OCI-LY3 (cell line): Measurements from ENCODE around the gene ZNRD2.

ENCODE experiments used
- H2AFZ ChIP-seq: fragments of 200-600, 300-600 bp; shearing (Covaris generic); 2 replicates; pipeline ENCODE4 v1.6.0; 2014; ENCODE audit warnings: antibody characterized with exemption, low read depth, low read length
- H3K27ac ChIP-seq: fragments of 200-600, 300-600 bp; sonication (generic); 2 replicates; pipeline ENCODE4 v1.5.1; 2014; ENCODE audit warnings: mild to moderate bottlenecking, low read length, moderate library complexity, mixed read lengths
- H3K27me3 ChIP-seq: fragments of 200-600, 300-600 bp; sonication (generic); 2 replicates; pipeline ENCODE4 v1.6.1; 2014; ENCODE audit warnings: low read depth, low read length, mixed read lengths
- H3K36me3 ChIP-seq: fragments of 200-600, 300-600 bp; sonication (generic); replicated peaks from 2 replicates; pipeline ENCODE3; 2014; ENCODE audit warnings: low read depth, low read length, mixed read lengths
- H3K4me1 ChIP-seq: fragments of 300-600, 200-600 bp; sonication (generic); 2 replicates; pipeline ENCODE4 v1.6.1; 2014; ENCODE audit warnings: low read length, mixed read lengths
- H3K4me2 ChIP-seq: fragments of 200-600, 300-600 bp; sonication (generic); 2 replicates; pipeline ENCODE4 v1.6.1; 2014; ENCODE audit warnings: low read length, mixed read lengths
- H3K4me3 ChIP-seq: fragments of 300-600, 200-600 bp; sonication (generic); 2 replicates; pipeline ENCODE4 v1.5.1; 2014; ENCODE audit warnings: antibody characterized with exemption, mild to moderate bottlenecking, low read length, moderate library complexity
- H3K79me2 ChIP-seq: fragments of 300-600, 200-600 bp; shearing (Covaris generic); 2 replicates; pipeline ENCODE4 v1.6.1; 2014; ENCODE audit warnings: mild to moderate bottlenecking, low read length, mixed read lengths
- H3K9ac ChIP-seq: fragments of 300-600, 200-600 bp; shearing (Covaris generic); 2 replicates; pipeline ENCODE4 v1.6.0; 2014; ENCODE audit warnings: mild to moderate bottlenecking, low read length, moderate library complexity
- H3K9me3 ChIP-seq: fragments of 200-600, 300-600 bp; shearing (Covaris generic); 2 replicates; pipeline ENCODE4 v1.6.1; 2014; ENCODE audit warnings: low read length, mixed read lengths; ENCODE audit not compliant: insufficient read depth
- H4K20me1 ChIP-seq: fragments of 200-600, 300-600 bp; sonication (generic); 2 replicates; pipeline ENCODE4 v1.6.1; 2016; ENCODE audit warnings: low read length, mixed read lengths; ENCODE audit not compliant: insufficient read depth
- CTCF ChIP-seq: fragments of 200-600, 300-600 bp; sonication (generic); IDR thresholded peaks from 2 replicates; pipeline ENCODE4 v1.5.1; 2014; ENCODE audit warnings: antibody characterized with exemption, low read length, low read depth
- EZH2phosphoT487 ChIP-seq: fragments of 200-600 bp; shearing (Covaris generic); IDR thresholded peaks from 2 replicates; pipeline ENCODE4 v1.6.1; 2018; ENCODE audit warnings: antibody characterized with exemption, mixed run types, low read depth

ZNRD2 gene

DNA sequence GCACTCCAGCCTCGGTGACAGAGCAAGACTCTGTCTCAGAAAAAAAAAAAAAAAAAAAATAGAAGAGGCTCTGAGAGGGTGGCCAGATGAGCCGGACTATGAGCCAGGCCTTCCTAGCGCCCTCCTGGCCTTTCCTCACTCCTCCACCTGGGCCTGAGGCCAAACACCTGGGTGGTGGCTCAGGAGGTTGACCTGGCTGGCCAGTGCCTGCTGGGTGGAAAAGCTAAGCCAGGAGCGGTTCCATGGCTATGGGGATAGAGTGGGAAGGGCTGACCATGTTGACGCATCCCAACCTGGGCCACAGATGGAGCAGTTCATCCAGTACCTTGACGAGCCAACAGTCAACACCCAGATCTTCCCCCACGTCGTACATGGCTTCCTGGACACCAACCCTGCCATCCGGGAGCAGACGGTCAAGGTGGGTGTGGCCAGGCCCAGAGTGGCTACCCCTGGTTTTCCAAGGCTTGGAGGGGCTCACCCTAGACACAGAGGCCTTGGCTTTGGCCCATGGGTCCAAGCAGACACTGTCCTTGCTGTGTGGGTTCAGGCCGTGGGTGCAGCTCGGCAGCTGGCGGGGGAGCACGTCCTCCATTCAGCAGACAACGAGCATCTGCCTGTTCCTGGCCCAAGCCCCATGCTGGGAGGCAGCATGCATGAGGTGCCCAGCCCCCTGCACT lies 37.8 kb upstream of the ZNRD2 start:
- H2AFZ ChIP-seq, result no peak overlapping the region
- no peaks in the 10 kb centered on the region for H3K27me3 ChIP-seq
- H3K4me2 ChIP-seq, result no peak overlapping the region
- no peak overlapping the region for H3K27ac ChIP-seq
- H4K20me1 ChIP-seq, result no peaks in the 10 kb centered on the region
- no peak overlapping the region for H3K9ac ChIP-seq
- TF ChIP-seq EZH2phosphoT487 (no peak), CTCF (no peak)
- H3K4me3 ChIP-seq, result no peak overlapping the region
- H3K36me3 ChIP-seq, result peaks cover 51% of the 10 kb centered on the region
- H3K9me3 ChIP-seq, result no peaks in the 10 kb centered on the region
- H3K4me1 ChIP-seq, result no peaks in the 10 kb centered on the region
- no peaks in the 10 kb centered on the region for H3K79me2 ChIP-seq

GRCh38 chr11:65535102-65535501 lies 35.2 kb upstream of the ZNRD2 start:
- TF ChIP-seq CTCF, result no peak
- TF ChIP-seq EZH2phosphoT487, result no peak
- H3K9me3 ChIP-seq, result no peaks in the 10 kb centered on the region
- no peaks in the 10 kb centered on the region for H3K79me2 ChIP-seq
- H3K27ac ChIP-seq, result no peak overlapping the region
- H3K4me2 ChIP-seq, result no peak overlapping the region
- no peaks in the 10 kb centered on the region for H4K20me1 ChIP-seq
- no peak overlapping the region for H3K4me3 ChIP-seq
- H3K9ac ChIP-seq, result no peak overlapping the region
- H2AFZ ChIP-seq, result no peak overlapping the region
- no peaks in the 10 kb centered on the region for H3K27me3 ChIP-seq
- H3K36me3 ChIP-seq, result peaks cover 54% of the 10 kb centered on the region
- H3K4me1 ChIP-seq, result no peaks in the 10 kb centered on the region

- H4K20me1 ChIP-seq, result no peaks in the 10 kb centered on the region
- no peak overlapping the region for H2AFZ ChIP-seq
- H3K9me3 ChIP-seq, result no peaks in the 10 kb centered on the region
- no peak for TF ChIP-seq CTCF
- no peak for TF ChIP-seq EZH2phosphoT487
- no peak overlapping the region for H3K27ac ChIP-seq
- H3K27me3 ChIP-seq, result no peaks in the 10 kb centered on the region
- H3K4me3 ChIP-seq, result no peak overlapping the region
- peaks cover 9% of the 10 kb centered on the region for H3K4me1 ChIP-seq
- H3K79me2 ChIP-seq, result no peaks in the 10 kb centered on the region
- H3K36me3 ChIP-seq, result peaks cover 40% of the 10 kb centered on the region
- H3K9ac ChIP-seq, result no peak overlapping the region
- no peak overlapping the region for H3K4me2 ChIP-seq
These were observed 33.6 kb upstream of the ZNRD2 start for GRCh38 chr11:65536412-65537295.

GRCh38 chr11:65537296-65537597 lies 33.0 kb upstream of the ZNRD2 start:
- H3K27ac ChIP-seq, result no peak overlapping the region

More at GRCh38 chr11:65537296-65537597, 33.0 kb upstream of the ZNRD2 start:
- H3K4me2 ChIP-seq, result no peak overlapping the region
- no peak overlapping the region for H3K4me3 ChIP-seq
- H4K20me1 ChIP-seq, result no peaks in the 10 kb centered on the region
- H3K36me3 ChIP-seq, result peaks cover 37% of the 10 kb centered on the region
- H3K27me3 ChIP-seq, result no peaks in the 10 kb centered on the region
- H3K79me2 ChIP-seq, result no peaks in the 10 kb centered on the region
- no peak overlapping the region for H2AFZ ChIP-seq
- TF ChIP-seq EZH2phosphoT487, result no peak
- H3K9me3 ChIP-seq, result no peaks in the 10 kb centered on the region
- H3K9ac ChIP-seq, result no peak overlapping the region
- H3K4me1 ChIP-seq, result peaks cover 9% of the 10 kb centered on the region
